GM21360 (cell line): ENCODE data around the gene ANKRD62.

Experiments
- ATAC-seq: cut with Tn5 transposase; IDR thresholded peaks from one replicate; pipeline ENCODE4 v1.9.1; 2021; ENCODE audit warnings: mild to moderate bottlenecking, moderate library complexity; ENCODE audit not compliant: unreplicated experiment

The ANKRD62 gene

GRCh38 chr18:12165038-12165768 is 71.6 kb downstream of the ANKRD62 start:
- no peak for ATAC-seq
